Fibroblast of pulmonary artery (primary cell): ENCODE data around the gene TNFRSF1A.
A peak's percentile ranks its signal among the peaks of the same experiment; 100 is the strongest.
"Not testable (repeated sequence)": the region's sequence is repeated elsewhere in the genome, so short reads cannot be mapped to it uniquely, and the experiment has no call there.

Experiments used
- DNase-seq: peaks from one replicate; pipeline ENCODE4 v3.0.0-alpha.2; 2010; ENCODE audit warnings: low read depth
- H3K4me3 ChIP-seq: replicated peaks from 2 replicates; pipeline ENCODE4 v1.5.1; 2011; ENCODE audit warnings: low read depth, mild to moderate bottlenecking, control low read depth, low read length, moderate library complexity
- TF ChIP-seq, protein P1 (sequence below): IDR thresholded peaks from 2 replicates; pipeline ENCODE4 v1.5.1; 2011; ENCODE audit warnings: mild to moderate bottlenecking, control low read depth, low read length, inconsistent platforms; ENCODE audit errors: missing control alignments

TNFRSF1A gene

DNA sequence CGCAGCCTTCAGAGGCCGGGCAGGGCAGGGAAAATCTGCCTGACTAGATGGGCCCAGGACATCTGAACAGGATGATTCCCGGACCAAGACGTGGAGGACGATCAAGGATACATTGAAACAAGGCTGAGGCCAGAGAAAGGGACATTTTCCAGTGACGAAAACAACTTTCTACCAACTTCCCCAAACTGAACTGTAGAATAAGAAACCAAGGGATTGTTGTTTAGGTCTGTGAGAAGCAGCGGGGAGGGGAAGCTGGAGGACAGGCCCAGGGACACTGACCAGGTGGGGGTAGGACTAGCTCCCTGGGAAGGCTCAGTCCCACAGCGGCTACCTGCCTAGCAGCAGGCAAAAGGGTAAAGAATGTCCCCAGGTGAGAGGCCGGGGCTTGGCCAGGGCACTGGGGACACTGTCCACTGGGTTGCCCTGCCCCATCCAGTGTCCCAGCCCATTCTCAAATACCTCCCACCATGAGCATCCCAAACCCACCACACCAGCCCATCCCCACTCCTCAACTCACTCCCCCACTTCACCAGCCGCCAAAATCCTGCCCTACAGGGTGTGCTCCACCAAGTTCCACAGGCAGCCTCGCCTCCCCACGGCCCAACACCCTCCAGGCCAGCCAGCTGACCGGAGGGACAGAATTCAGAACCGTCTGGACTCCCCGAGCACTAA lies 995 bp downstream of the TNFRSF1A start:
- peak overlapping the region; percentile 100 for H3K4me3 ChIP-seq
- TF ChIP-seq, protein P1, sequence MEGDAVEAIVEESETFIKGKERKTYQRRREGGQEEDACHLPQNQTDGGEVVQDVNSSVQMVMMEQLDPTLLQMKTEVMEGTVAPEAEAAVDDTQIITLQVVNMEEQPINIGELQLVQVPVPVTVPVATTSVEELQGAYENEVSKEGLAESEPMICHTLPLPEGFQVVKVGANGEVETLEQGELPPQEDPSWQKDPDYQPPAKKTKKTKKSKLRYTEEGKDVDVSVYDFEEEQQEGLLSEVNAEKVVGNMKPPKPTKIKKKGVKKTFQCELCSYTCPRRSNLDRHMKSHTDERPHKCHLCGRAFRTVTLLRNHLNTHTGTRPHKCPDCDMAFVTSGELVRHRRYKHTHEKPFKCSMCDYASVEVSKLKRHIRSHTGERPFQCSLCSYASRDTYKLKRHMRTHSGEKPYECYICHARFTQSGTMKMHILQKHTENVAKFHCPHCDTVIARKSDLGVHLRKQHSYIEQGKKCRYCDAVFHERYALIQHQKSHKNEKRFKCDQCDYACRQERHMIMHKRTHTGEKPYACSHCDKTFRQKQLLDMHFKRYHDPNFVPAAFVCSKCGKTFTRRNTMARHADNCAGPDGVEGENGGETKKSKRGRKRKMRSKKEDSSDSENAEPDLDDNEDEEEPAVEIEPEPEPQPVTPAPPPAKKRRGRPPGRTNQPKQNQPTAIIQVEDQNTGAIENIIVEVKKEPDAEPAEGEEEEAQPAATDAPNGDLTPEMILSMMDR, result no peak
- DNase-seq, result no peak

DNA sequence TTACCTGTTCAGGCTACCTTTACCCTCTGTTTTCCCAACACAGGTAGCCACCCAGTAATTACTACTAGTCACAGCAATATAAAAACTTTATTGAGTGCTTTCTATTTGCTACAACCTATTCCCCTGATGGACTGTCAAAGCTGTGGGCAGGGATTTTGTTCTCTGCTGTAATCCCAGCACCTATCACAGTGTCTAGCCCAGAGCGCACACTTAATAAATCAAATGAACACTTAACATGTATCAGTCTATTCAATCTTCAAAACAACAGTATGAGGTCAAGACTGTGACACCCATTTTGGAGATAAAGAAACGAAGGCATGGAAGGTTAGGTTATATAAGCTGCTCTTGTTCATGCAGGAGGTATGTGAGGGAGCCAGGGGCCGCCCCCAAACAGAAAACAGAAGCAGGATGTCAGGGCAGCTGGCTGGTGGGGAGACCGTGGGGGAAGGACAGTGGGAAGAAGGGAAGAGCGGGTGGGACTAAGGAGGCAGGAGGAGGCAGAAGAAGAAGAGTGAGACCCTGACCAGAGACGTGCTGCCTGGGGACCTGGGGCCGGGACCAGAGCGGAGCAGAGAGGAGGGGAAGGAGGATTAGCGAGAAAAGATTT lies 1.7 kb downstream of the TNFRSF1A start:
- H3K4me3 ChIP-seq, result peak overlapping the region; percentile 100
- peak; percentile 71 for DNase-seq
- TF ChIP-seq, protein P1, result no peak

DNA sequence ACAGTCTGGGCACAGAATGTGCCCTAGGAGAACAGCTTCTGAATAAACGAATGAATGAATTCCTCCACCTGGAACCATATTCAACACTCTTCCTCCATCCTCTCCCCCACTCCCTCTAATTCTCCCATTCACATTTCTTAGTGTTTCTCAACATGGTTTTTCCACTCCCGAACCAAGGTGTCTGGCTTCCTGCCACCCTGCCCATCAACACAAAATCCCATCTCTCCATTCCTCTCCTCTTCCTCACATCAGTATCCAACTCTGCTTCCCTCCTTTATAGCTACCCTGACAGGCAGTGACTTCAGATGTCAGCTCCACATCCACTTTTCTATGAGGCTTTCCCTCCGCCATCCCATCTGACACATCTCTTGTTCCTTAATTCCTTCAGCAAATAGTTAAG lies 2.9 kb downstream of the TNFRSF1A start:
- TF ChIP-seq, protein P1, result no peak
- peak; percentile 33 for DNase-seq
- peak overlapping the region; percentile 100 for H3K4me3 ChIP-seq

DNA sequence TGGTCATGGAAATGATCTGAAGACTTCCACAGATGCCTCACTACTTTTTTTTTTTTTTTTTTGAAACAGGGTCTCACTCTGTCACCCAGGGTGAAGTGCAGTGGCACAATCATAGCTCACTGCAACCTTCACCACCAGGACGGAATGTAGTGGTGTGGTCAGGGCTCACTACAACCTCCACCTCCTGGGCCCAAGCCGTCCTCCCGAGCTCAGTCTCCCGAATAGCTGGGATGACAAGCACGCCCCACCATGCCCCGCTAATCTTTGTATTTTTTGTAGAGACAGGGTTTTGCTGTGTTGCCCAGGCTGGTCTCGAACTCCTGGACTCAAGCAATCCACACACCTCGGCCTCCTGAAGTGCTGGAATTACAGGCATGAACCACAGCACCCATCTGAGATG lies 3.3 kb downstream of the TNFRSF1A start:
- DNase-seq, result not testable (repeated sequence)
- H3K4me3 ChIP-seq, result peak overlapping the region; percentile 100

DNA sequence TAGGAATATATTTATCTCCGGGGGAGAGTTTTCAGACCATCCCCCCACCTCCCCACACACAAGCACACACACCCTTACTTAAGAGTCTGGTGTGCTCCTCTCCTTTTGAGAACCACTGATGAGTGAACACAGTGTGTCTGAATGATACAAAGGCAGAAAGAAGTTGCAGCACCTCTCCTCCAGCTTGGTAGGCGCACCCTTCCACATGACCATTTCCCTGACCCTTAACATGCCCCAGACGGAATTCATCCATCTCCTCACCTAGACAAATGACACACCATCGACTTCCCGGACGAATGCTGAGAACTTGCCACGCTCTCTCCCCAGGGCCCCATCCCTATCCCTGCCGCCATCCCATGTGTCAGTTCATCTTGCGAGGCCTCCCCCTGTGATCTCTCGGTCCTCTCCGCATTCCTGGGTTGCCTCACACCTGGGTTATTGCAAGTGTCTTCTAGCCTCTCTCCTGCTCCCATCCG lies 3.9 kb downstream of the TNFRSF1A start:
- peak; percentile 63 for DNase-seq
- peak overlapping the region; percentile 100 for H3K4me3 ChIP-seq
- TF ChIP-seq, protein P1, result no peak

DNA sequence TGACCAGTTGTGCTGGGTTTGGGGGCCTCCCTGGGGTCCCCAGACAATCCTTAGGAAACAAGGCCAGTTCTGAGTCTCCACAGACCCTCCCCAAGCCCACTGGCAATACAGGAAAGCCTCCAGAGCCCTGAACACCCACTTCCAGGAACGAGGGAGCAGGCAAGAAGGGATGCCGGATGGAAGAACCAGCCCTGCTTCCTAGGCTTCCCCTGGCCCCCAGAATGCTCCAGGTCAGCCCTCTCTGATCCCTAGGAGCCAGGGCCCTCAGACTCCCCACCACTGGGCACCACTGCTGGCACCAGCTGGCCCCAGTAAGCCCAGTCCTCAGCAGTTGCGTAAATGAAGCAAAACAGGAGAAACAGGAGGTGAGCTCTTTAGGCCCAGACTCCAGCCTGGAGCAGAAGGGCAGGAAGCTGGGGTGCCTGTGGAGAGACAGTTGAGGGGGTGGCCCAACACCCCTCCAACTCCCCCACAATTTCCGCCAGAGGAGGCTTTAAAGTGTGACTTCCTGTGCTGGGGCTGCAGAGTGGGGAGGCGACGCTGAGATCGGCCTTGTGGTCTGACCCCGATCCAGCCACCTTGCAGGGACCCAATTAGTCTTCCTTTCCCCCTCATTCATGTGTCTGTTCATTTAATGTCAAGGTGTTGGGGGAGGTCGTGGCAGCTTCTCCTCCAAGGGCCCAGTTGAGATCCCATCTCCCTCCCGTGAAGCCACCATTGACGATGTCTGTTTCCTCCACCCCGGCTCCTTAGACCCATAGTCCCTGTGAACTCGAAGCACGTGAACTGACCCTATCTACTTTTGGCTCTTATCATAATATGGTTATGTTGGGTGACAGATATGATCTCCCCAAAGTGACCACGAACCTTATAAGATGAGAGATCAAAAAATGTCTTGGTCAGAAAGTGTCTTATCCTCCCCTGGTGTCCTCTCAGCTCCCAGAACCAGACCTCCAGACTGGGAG lies 4.7 kb downstream of the TNFRSF1A start:
- DNase-seq, result peak; percentile 49
- peak overlapping the region; percentile 100 for H3K4me3 ChIP-seq
- TF ChIP-seq, protein P1, result no peak
